Measurements from ENCODE around the gene C15orf62.

Gene C15orf62

GRCh38 chr15:40782609-40783227 lies 12.9 kb downstream of the C15orf62 start:
- DNase-seq (ENCODE audit: low read depth), result no peak

- DNase-seq (ENCODE audit: low read depth), result no peak
These were observed 15.4 kb downstream of the C15orf62 start for GRCh38 chr15:40785164-40785563.

- DNase-seq (ENCODE audit: low read depth), result no peak
These were observed 16.0 kb downstream of the C15orf62 start for GRCh38 chr15:40785814-40786213.

- no peak for DNase-seq (ENCODE audit: low read depth)
These were observed 17.6 kb downstream of the C15orf62 start for GRCh38 chr15:40787344-40787841.

- no peak for DNase-seq (ENCODE audit: low read depth)
These were observed 18.2 kb downstream of the C15orf62 start for GRCh38 chr15:40787991-40788390.

GRCh38 chr15:40789119-40789518 lies 19.3 kb downstream of the C15orf62 start:
- no peak for DNase-seq (ENCODE audit: low read depth)

- DNase-seq (ENCODE audit: low read depth), result no peak
These were observed 20.2 kb downstream of the C15orf62 start for GRCh38 chr15:40789999-40790398.

- no peak for DNase-seq (ENCODE audit: low read depth)
These were observed 20.9 kb downstream of the C15orf62 start for GRCh38 chr15:40790718-40791117.

- no peak for DNase-seq (ENCODE audit: low read depth)
These were observed 22.6 kb downstream of the C15orf62 start for GRCh38 chr15:40792394-40792793.

- DNase-seq (ENCODE audit: low read depth), result peak; percentile 74
These were observed 23.6 kb downstream of the C15orf62 start for GRCh38 chr15:40793216-40793989.

- no peak for DNase-seq (ENCODE audit: low read depth)
These were observed 26.3 kb downstream of the C15orf62 start for GRCh38 chr15:40796041-40796440.

GRCh38 chr15:40796512-40796911 lies 26.7 kb downstream of the C15orf62 start:
- DNase-seq (ENCODE audit: low read depth), result no peak

GRCh38 chr15:40799523-40799922 lies 29.7 kb downstream of the C15orf62 start:
- DNase-seq (ENCODE audit: low read depth), result no peak

GRCh38 chr15:40803076-40803475 lies 33.3 kb downstream of the C15orf62 start:
- DNase-seq (ENCODE audit: low read depth), result no peak

- DNase-seq (ENCODE audit: low read depth), result no peak
These were observed 33.9 kb downstream of the C15orf62 start for GRCh38 chr15:40803688-40804087.

GRCh38 chr15:40806672-40807027 lies 36.9 kb downstream of the C15orf62 start:
- no peak for DNase-seq (ENCODE audit: low read depth)

GRCh38 chr15:40807028-40807887 lies 37.5 kb downstream of the C15orf62 start, which contains the start of the genes DNAJC17 and ZFYVE19:
TSS of gene DNAJC17 (minus strand) at chr15:40807473. CDS start at chr15:40807446, 27 bp downstream.
TSS of gene ZFYVE19 (plus strand) at chr15:40807089. CDS start at chr15:40807590, 501 bp downstream.
- peak; percentile 99 for DNase-seq (ENCODE audit: low read depth)

GRCh38 chr15:40807888-40808461 lies 38.2 kb downstream of the C15orf62 start:
- DNase-seq (ENCODE audit: low read depth), result peak; percentile 13

- DNase-seq (ENCODE audit: low read depth), result no peak
These were observed 39.2 kb downstream of the C15orf62 start for GRCh38 chr15:40808861-40809450.

- no peak for DNase-seq (ENCODE audit: low read depth)
These were observed 43.1 kb downstream of the C15orf62 start for GRCh38 chr15:40812721-40813425.
